HEK293T (cell line): ENCODE data around the gene TMEM120A.

Experiments
- BHLHE40 ChIP-seq: fragments of 450-650 bp; IDR thresholded peaks from 2 replicates; pipeline ENCODE4 v1.6.1; 2016; ENCODE audit warnings: mild to moderate bottlenecking, moderate library complexity, borderline replicate concordance
- CTBP1 ChIP-seq: fragments of 450-650 bp; IDR thresholded peaks from 2 replicates; pipeline ENCODE4 v1.6.1; 2016; ENCODE audit warnings: borderline replicate concordance
- ELF4 ChIP-seq: fragments of 450-650 bp; IDR thresholded peaks from 2 replicates; pipeline ENCODE4 v1.6.1; 2017; ENCODE audit warnings: antibody characterized with exemption
- FOXM1 ChIP-seq: fragments of 450-650 bp; IDR thresholded peaks from 2 replicates; pipeline ENCODE4 v1.6.1; 2017; ENCODE audit warnings: mild to moderate bottlenecking, borderline replicate concordance
- HDGF ChIP-seq: fragments of 450-650 bp; IDR thresholded peaks from 2 replicates; pipeline ENCODE4 v1.6.1; 2017; ENCODE audit warnings: antibody characterized with exemption, borderline replicate concordance
- NFRKB ChIP-seq: fragments of 450-650 bp; IDR thresholded peaks from 2 replicates; pipeline ENCODE4 v1.6.1; 2016; ENCODE audit warnings: mild to moderate bottlenecking, moderate library complexity
- SP1 ChIP-seq: fragments of 450-650 bp; IDR thresholded peaks from 2 replicates; pipeline ENCODE4 v1.6.1; 2017
- SUZ12 ChIP-seq: fragments of 450-650 bp; IDR thresholded peaks from 2 replicates; pipeline ENCODE4 v1.6.1; 2016; ENCODE audit warnings: mild to moderate bottlenecking
- ZNF384 ChIP-seq: fragments of 450-650 bp; IDR thresholded peaks from 2 replicates; pipeline ENCODE4 v1.6.1; 2016

DNA sequence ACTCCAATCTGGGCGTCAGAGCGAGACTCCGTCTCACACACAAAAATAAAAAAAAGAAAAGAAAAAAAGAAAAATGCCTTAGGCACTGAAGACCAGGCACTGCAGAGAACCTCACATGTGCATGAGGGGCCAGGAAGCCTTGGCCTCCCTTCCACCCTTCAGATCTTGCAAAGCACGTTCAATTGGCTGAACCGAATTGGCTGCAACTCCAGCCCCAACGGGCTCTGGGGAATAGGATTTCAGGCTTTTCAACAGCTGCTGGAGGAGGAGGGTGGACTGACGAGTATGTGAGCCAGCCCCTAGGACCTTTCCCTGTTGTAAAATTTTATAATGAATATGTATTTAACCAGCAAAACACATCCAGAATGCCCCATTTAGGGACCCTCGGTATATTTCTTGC is 16.7 kb downstream of the TMEM120A start:
- TF ChIP-seq SUZ12 (no peak), NFRKB (no peak), ELF4 (no peak), ZNF384 (no peak), FOXM1 (no peak), CTBP1 (no peak), SP1 (no peak), BHLHE40 (no peak), HDGF (no peak)
